Left renal cortex interstitium (tissue), 4 donors: Measurements from ENCODE around the gene C11orf98. TPM values are rescaled to one million over a fixed set of nuclear protein-coding genes. Genes with fewer than 3 reads are reported as not detected.
A peak's percentile ranks its signal among the peaks of the same experiment; 100 is the strongest.
"Not testable (repeated sequence)": the region's sequence is repeated elsewhere in the genome, so short reads cannot be mapped to it uniquely, and the experiment has no call there.

Experiments used
- DNase-seq, 4 donors: peaks; one replicate each; pipeline ENCODE4 v3.0.0-alpha.2; 2013; ENCODE audit warnings: low read depth in 4 of 4, low spot score in 2 of 4, missing footprints in 1 of 4
- polyA plus RNA-seq, 4 donors: library from polyadenylated mRNA; unstranded; fragments of 120-200 nt; gene quantifications; one replicate each; pipeline ENCODE4 v1.2.1, GENCODE V29; 2013; ENCODE audit not compliant: insufficient read length in 4 of 4

Gene C11orf98
- polyA plus RNA-seq, 4 donors, result 49.4 to 63.8 (median 57.8) TPM

GRCh38 chr11:62654297-62654696, 10.7 kb downstream of the C11orf98 start:
- DNase-seq, result no peak

DNA sequence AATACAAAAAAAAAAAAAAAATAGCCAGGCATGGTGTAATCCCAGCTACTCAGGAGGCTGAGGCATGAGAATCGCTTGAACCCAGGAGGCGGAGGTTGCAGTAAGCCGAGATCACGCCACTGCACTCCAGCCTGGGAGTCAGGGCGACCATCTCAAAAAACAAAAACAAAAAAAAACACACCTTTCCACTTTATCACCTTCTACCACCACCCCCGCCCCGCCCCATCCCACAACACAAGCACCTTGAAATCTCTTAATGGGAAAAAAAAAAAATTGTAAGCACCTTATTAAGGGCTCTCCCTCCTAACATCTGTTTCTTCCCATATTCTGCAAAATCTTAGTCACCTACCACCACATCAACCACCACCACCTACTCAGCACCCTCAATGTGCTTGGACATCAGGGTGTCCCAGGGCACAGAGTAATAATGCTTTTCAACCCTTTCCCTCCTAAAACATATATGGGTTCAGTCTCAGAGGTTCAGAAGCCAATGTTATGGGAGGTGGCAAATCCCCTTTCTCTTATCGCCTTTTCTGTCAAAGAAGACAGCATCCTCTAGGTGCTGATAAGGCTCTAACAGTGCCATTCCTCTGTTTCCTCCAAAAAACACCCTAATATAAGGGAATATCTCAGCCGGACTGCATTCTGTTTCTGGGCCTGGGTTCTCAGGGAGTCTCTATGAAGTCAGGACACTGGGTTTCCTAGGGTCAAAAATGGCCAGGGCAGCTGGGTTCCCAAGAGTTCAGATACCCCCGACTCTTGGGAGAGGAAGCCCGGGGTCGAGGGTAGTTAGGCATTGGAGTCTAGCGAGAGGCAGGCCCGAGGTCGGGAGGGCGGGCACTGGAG, 12.6 kb downstream of the C11orf98 start:
- no peak for DNase-seq

GRCh38 chr11:62650283-62650682, 14.7 kb downstream of the C11orf98 start:
- DNase-seq, result not testable (repeated sequence)

DNA sequence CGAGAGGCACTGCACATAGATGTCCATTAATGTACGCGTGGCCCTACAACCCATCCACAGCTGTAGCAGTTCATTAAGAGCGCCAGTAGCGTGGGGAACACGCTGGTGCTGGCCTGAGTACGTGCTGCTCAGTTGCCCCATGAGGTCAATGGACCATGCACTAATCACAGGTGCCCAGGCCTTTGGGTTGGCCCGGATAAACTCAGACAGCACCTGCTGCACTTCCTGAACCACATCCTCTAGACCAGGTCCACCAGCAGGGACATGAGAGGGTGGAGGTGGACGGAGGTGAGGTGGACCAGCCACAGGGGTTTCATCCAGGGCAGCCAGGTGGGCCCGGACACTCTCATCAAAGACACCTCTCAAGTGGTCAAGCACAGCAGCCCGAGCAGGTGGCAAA, 15.5 kb downstream of the C11orf98 start:
- no peak for DNase-seq

DNA sequence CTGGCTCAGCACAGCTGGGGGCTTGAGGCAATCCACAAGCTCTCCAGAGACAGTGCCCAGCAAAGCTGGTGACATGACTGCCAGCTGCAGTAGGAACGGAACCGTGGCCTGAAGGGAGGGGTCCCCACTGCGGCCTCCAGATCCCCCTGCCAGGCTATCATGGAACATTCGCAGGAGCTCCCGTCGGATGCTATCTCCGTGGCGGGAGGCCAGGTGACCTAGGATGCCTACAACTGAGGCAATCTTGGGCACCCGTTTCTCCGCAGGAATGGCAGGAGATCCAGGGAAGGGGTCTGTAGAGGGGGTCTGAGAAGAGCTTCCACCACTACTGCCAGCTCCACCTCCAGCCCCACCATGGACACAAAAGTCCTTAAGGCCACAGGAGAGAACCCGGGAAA, 16.0 kb downstream of the C11orf98 start:
- DNase-seq, result no peak

- no peak for DNase-seq
Observed at GRCh38 chr11:62648185-62648966, 16.6 kb downstream of the C11orf98 start.

GRCh38 chr11:62647609-62648005, 17.4 kb downstream of the C11orf98 start:
- no peak for DNase-seq

- no peak for DNase-seq
Observed at GRCh38 chr11:62646825-62647608, 18.0 kb downstream of the C11orf98 start.

- DNase-seq, result peak; percentile 86 to 99 (median 96)
Observed at GRCh38 chr11:62645946-62646824, 18.8 kb downstream of the C11orf98 start, which contains the start of gene GANAB. Gene GANAB (minus strand): TSS chr11:62646613. CDS start chr11:62646599, 14 bp downstream.

DNA sequence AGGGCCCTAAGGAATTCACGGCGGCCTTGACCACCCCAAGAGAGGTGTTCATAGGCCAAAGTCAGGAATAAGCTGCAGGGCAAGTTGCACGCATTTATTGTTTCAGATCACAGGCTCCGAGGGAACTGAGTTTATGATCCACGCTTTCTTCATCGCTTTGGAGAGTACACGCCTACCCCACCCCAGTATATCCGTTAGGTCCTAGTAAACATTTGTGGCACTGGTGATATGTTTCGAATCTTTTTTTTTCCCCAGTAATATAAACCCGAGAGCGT, 19.4 kb downstream of the C11orf98 start:
- DNase-seq, result no peak

- DNase-seq, result no peak
Observed at GRCh38 chr11:62644220-62644619, 20.8 kb downstream of the C11orf98 start.

DNA sequence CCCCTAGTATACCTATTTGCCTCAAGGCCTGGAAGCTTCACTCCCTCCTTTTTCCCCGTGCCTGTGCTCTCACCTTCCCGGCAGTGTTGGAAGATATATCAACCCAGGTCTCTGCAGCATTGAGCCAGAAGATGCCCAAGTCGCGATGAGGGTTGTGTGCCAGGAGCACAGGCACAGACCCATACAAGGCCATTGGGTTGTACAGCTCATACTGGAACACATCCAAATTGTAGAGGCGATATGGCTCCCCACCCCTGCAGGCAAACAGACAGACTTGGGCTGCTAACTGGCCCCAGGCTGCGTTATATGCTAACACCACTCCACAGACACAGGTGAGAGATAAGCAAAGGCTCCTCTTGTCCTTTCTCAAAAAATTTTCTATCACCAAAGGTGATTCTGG, 32.5 kb downstream of the C11orf98 start:
- DNase-seq, result no peak

DNA sequence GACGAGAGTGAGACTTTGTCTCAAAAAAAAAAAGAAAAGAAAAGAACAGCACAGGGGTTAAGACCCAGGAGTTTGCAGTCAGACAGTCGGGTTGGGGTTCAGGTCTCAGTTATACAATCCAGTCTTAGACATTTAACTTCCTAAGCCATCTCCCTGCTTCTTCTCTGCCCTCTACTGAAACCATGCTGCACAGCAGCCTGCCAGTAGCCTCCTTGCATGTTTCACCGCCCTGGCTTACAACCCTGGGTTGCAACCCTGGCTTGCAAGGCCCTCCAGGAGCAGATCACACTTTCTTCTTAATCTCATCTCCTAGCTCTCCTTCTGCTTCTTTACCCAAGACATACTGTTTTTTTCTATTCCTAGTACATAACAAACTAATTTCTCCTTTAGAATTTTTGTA, 37.3 kb downstream of the C11orf98 start:
- no peak for DNase-seq

GRCh38 chr11:62622476-62623089, 42.4 kb downstream of the C11orf98 start:
- DNase-seq, result no peak

GRCh38 chr11:62621567-62622470, 43.2 kb downstream of the C11orf98 start, which contains the start of gene B3GAT3:
Gene B3GAT3 (minus strand): TSS chr11:62621986. CDS start chr11:62621947, 39 bp downstream.
- peak in 3 of 4 donors; percentile 68 to 92 (median 84) for DNase-seq

DNA sequence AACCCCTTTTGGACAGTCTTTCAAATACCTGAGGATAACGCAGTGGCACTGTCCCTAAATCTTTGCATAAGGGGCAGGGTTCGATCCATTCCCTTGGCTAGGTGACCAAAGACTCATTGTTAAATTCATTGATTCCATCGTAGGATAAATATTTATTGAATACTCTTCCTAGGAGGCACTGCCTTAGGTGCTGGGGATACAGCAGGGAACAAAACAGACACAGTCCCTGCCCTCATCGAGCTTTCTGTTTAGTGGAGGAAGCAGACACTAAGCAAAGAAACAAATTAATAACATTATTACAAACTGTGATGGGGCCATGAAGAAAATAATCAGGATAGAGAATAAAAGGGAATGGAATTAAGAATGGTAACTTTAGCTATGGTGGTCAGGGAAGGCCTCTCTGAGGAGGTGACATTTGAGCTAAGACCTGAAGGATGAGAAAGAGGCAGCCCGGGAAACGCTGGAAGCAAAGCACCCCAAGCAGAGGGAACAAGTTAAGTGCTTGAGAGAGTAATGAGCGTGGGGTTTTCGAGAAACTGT, 43.9 kb downstream of the C11orf98 start:
- DNase-seq, result no peak

DNA sequence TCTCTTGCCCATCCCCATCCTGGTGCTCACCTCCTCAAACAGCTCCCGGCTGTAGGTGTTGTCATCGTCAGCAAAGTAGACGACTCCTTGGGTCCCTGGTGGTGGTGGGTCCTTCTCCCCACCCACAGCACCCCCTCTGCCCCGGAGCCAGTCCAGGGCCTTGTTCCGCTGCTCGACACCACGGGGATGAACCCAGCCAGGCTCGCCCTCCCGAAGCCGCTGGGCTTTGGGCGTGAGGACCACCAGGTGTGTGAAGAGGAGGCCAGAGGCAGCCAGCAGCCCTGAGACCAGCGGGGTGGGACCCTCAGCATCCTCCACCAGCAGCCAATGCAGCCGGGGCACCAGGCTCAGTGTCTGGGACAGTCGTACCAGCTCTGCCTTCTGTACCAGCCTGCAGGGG, 48.1 kb downstream of the C11orf98 start:
- DNase-seq, result not testable (repeated sequence)

DNA sequence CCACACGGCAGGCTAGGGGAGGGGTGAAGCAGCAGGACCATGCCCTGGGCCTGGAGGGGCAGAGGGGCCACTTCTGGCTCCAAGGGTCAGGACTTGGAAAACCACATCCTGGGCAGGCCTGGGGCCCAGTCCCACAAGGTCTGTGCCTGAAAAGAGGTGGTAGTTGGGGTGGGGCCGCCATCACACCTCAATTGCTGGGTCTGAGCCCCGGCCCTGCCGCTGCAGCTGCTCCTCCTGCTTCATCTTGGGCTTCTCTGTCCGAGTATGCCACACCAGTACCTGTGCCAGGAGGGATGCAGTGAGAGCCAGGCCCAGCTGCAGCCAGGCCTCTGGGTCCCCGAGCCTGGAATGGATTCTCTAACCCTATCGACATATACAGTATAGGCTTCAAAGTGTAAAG, 49.5 kb downstream of the C11orf98 start:
- DNase-seq, result no peak
